ENCODE data around the gene HPCA.
A peak's percentile ranks its signal among the peaks of the same experiment; 100 is the strongest.

Gene HPCA

GRCh38 chr1:32885676-32886003 is 651 bp upstream of the HPCA start:
- intact Hi-C loops (cut with DNase I): no loop called here

GRCh38 chr1:32886828-32887414 is 630 bp downstream of the HPCA start:
- intact Hi-C loops (cut with DNase I): no loop called here
- DNase-seq: peak in 3 of 42 donors; percentile 6 to 49 (median 14)

More at GRCh38 chr1:32885676-32886003, 651 bp upstream of the HPCA start:
- DNase-seq: no peak

- intact Hi-C loops (cut with DNase I): no loop called here
- DNase-seq: peak in 22 of 42 donors; percentile 51 to 82 (median 66)
Observed at GRCh38 chr1:32887623-32888022, 1.3 kb downstream of the HPCA start.

GRCh38 chr1:32888134-32888533 is 1.8 kb downstream of the HPCA start:
- DNase-seq: peak in 4 of 42 donors; percentile 20 to 62 (median 52)
- intact Hi-C loops (cut with DNase I): no loop called here

GRCh38 chr1:32888677-32889420 is 2.6 kb downstream of the HPCA start:
- intact Hi-C loops (cut with DNase I): no loop called here
- DNase-seq: peak in 2 of 42 donors; percentile 16 to 45

GRCh38 chr1:32889731-32890278 is 3.5 kb downstream of the HPCA start:
- intact Hi-C loops (cut with DNase I): no loop called here
- peak in 1 of 42 donors; percentile 8 for DNase-seq

GRCh38 chr1:32890516-32891240 is 4.4 kb downstream of the HPCA start:
- intact Hi-C loops (cut with DNase I): no loop called here
- peak in 2 of 42 donors; percentile 7 to 14 for DNase-seq

GRCh38 chr1:32891241-32891570 is 4.9 kb downstream of the HPCA start:
- intact Hi-C loops (cut with DNase I): no loop called here
- DNase-seq: peak in 1 of 42 donors; percentile 8

GRCh38 chr1:32891630-32892029 is 5.3 kb downstream of the HPCA start:
- DNase-seq: no peak
- intact Hi-C loops (cut with DNase I): no loop called here

- DNase-seq: peak; percentile 80 to 94 (median 88)
- intact Hi-C loops (cut with DNase I): no loop called here
Observed at GRCh38 chr1:32892368-32893197, 6.3 kb downstream of the HPCA start.

GRCh38 chr1:32893198-32894018 is 7.1 kb downstream of the HPCA start:
- DNase-seq: peak in 41 of 42 donors; percentile 44 to 85 (median 73)

GRCh38 chr1:32894019-32894600 is 7.8 kb downstream of the HPCA start:
- intact Hi-C loops (cut with DNase I): no loop called here
- DNase-seq: peak in 3 of 42 donors; percentile 18 to 30 (median 20)

More at GRCh38 chr1:32893198-32894018, 7.1 kb downstream of the HPCA start:
- intact Hi-C loops (cut with DNase I): no loop called here

- intact Hi-C loops (cut with DNase I): no loop called here
Observed at GRCh38 chr1:32894681-32895080, 8.4 kb downstream of the HPCA start.

GRCh38 chr1:32895325-32896215 is 9.3 kb downstream of the HPCA start:
- peak in 4 of 42 donors; percentile 8 to 24 (median 17) for DNase-seq
- intact Hi-C loops (cut with DNase I): no loop called here

More at GRCh38 chr1:32894681-32895080, 8.4 kb downstream of the HPCA start:
- DNase-seq: peak in 3 of 42 donors; percentile 15 to 28 (median 17)

GRCh38 chr1:32896451-32896850 is 10.2 kb downstream of the HPCA start:
- no peak for DNase-seq
- intact Hi-C loops (cut with DNase I): no loop called here
